GDM1 (cell line): ENCODE measurements around the gene LIME1.
"Not testable (repeated sequence)": the region's sequence is repeated elsewhere in the genome, so short reads cannot be mapped to it uniquely, and the experiment has no call there.

Experiments used
- DNase-seq: peaks from one replicate; lab custom pipeline; 2025; lab: John Stamatoyannopoulos, UW

LIME1 gene

DNA sequence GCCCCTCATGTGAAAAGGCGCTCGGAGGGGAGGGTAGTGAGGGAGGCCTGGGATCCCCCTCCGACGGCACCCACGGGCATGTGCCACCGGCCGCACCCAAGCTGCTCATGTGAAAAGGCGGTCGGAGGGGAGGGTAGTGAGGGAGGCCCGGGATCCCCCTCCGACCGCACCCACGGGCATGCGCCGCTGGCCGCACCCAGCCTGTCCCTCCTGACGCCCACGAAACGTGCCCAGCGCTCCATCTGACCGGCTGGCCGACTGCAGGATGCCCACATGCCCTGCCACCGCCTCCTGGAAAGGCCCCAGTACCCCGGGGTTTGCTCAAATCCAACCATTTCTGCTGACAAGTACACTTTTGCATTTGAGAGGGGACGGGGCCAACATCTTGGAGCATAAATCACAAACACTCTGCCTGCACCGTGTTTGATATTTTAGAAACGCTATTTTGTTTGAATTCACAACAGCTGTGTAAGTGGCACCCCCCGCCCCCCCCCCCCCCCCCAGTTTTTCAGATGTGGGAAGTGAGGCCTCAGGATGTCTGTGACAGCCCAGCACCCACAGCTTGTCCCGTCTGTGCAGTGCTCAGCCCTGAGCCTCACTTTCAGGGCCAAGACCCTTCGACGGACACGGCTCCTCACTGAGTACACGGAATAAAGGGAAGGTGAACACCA lies 37.2 kb downstream of the LIME1 start:
- DNase-seq, result no peak

DNA sequence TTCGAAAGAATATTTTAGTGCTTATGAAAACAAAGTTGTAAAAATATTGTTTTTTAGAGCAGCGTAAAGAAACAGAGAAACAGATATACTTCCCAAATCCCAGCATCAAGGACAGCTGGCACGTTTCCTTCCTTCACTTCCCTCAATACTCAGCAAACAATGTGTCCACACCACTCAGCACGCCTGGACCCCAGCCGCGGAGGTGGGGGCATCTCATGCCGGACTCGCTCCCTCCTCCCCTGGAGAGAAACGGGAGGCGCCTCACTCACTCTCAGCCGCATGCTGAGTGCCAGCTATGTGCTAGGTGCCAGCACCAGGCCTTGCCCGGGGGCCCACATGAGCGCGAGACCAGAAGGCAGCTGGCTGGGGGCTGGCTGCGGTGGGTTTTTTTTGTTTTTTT lies 37.8 kb downstream of the LIME1 start:
- no peak for DNase-seq

DNA sequence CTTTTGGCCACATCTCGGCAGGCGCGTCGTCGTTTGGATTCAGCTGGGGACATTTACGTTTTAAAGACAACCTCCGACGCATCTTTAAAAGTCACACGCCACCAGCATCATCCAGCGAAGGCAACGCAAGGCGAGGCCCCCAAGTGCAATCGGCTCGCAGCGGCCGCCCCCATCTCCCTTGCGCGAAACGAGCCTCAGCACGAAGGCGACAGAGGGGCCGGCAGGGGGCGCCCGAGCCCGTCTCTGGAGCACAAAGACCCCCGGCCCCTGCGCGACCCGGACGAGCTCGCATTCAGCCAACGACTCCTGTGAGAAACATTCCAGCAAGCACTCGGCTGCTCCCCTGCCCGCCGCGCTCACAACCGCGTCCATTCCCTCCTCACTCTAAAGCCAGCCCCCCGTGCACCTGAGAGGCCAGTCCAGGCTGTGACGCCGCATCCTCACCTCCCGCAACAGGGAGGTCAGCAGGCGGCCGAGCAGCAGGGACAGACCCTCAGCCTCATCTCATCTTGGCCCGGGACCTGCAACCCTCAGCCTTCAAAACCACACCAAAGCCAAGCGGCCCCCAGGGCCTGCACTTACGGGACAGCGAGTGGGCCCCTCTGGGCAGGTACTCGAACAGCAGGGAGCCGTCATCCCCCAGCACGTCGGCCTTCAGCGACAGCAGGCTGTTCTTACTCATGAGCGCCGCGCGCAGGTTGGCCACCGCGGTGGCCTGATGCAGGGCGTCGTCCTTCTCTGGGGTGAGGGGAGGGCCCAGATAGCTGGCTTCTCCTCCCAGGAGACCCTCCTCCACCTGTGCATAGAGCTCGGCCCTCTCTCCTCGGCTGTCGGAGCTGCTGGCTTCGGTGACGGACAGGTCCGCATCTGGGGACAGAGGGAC lies 38.9 kb downstream of the LIME1 start:
- DNase-seq, result no peak

DNA sequence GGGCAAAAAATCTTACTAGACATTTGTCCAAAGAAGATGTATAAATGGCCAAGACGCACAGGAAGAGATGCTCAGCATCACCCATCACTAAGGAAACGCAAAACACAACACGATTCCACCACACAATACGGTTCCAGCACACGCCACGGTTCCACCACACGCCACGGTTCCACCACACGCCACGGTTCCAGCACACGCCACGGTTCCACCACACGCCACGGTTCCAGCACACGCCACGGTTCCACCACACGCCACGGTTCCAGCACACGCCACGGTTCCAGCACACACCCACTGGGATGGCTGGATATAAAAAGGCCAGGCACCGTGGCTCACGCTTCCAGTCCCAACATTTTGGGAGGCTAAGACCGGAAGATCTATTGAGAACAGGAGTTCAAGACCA lies 40.4 kb downstream of the LIME1 start:
- not testable (repeated sequence) for DNase-seq

DNA sequence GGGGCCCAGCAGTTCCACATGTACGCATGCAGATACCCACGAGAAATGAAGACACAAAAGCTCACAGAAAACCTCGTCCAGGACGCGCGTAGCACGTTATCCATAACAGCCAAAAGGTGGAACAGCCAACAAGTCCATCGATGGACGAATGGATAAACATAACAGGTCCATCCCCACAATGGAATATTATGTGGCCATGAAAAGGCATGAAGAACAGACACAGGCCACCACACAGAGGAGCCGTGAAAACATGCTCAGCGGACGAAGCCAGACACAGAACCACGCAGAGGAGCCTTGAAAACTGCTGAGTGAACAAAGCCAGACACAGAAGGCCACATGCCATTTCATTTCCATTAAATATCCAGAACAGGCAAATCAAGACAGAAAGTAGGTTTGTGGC lies 41.1 kb downstream of the LIME1 start:
- DNase-seq, result no peak

DNA sequence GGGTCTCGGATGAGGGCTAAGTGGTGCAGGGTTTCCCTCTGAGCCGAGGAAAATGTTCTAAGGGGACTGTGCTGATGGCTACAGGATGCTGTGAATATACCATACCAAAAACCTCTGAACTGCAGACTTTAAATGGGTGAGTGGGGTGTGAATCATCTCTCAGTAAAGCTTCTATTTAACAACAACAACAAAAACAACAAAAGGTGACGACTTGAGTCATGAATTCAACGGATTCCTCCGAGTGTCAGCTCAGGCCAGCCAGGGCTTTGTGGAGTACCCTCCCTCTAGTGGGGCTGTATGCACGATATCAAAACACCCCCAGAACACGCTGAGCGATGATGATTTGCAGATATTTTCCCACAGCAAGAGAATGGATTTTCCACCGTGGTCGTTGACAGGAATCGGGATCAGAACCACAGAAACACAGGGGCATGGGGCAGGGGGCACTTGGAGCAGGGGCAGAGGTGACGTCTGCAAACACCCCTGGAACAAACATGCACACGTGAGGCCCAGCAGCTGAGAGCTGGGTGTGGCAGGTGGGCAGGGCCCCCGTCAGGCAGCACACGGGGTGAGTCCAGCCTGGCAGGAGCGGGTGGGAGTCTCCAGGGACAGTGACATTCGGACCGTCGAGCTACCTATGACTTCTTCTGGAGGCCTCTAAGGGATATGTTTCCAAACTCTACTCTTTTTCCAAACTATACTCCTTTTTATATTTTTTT lies 41.7 kb downstream of the LIME1 start:
- DNase-seq, result no peak

DNA sequence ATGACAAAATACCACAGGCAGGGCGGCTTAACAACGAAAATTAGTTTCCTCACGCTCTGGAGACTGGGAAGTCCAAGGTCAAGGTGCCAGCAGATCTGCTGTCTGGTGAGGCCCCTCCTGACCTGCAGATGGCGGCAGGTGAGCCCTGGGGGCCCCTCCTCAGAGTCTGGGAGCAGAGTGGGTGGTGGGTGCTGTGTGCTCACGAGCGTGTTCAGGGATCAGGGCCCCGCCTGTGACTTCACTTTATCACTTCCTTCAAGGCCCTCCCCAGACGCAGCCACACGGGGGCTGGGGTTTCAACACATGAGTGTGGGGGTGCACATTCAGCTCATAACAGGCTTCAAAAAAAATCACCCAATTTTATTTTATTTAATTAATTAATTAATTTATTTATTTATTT lies 42.4 kb downstream of the LIME1 start:
- no peak for DNase-seq

DNA sequence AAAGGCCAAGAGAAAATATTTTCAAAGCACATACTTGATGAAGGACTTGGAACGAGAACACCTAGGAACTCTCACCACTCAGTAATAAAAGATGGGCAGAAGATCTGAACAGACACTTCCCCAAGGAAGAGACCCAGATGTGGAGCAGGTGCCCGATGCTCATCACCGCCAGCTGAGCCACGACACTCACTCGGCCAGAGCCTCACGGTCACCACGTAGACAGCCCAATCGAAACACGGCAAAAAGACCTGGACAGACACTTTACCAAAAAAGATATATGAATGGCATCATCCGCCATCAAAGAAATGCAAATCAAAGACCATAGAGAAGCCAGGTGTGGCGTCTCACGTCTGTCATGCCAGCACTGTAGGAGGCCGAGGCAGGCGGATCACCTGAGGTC lies 44.7 kb downstream of the LIME1 start:
- no peak for DNase-seq

DNA sequence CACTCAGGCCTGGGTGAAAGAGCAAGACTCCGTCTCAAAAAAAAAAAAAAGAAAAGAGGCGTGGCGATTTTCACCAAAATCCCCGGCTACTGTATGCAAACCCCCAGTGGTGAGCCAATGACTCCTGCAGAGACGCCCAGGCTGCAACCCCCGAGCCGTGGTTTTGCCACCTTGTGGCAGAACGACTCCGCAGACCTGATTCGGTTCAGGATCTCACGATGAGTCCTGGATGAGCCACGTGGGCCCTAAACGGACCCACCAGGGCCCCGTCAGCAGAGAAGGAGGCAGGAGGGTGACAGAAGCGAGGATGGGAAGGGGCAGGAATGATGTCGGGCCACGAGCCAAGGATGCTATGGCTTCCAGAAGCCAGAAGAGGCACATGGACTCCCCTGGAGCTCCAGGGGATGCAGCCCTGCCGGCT lies 45.6 kb downstream of the LIME1 start:
- no peak for DNase-seq

DNA sequence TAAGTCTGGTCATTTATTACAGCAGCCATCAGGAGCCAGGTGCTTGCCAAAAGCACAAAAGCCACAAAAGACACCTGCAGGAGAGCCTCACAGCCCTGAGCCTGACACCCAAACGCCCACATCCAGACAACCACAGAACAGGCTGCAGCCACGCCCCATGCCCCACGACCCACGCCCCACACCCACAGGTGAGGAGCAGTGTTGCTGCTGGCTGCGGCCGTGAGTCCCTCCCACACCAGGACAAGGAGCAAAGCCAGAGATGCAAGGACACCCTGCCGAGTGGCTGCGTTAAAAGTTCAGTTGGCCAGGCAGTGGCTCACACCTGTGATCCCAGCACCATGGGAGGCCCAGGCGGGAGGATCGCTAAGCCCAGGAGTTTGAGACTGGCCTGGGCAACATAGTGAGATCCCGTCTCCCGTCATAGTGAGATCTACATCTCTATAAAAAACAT lies 46.1 kb downstream of the LIME1 start:
- DNase-seq, result no peak

DNA sequence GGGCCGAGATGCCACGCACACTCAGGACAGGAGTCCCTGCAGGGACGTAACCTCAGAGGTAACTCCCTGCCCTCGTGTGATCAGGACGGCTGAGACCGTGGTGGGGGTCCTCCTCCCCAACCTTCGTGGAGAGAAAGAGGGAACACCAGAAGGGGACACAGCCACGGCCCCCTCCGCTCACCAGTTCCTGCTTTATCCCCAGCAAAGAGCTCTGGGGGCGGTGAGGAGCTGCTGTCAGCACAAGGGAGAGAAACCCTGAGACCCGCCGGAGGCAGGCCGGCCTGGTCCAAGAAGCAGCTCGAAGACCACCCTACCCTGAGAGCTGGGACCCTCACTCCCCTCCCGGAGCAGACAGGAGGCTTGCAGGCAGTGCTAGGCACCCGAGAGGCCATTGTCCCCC lies 47.5 kb downstream of the LIME1 start:
- no peak for DNase-seq

DNA sequence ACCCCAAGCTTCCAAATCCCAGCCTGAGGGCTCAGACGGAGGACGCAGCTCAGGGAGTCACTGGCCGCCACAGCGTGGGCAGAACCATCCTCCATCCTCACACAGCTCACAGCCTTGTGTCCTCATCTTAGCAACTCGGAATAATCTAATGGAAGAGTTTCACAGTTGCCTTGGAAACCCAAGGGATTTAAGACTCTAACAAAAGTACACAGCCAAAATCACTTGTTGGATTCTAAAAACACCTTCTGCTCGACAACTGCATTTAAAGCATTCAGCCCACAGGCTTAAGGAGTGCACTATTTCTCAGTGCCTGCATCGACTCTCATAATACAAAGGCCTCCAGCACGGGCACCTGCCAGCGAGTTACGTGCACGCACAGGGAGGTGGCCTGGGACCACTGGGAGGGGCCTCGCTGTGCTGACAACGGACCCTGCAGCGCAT lies 49.2 kb downstream of the LIME1 start:
- no peak for DNase-seq

DNA sequence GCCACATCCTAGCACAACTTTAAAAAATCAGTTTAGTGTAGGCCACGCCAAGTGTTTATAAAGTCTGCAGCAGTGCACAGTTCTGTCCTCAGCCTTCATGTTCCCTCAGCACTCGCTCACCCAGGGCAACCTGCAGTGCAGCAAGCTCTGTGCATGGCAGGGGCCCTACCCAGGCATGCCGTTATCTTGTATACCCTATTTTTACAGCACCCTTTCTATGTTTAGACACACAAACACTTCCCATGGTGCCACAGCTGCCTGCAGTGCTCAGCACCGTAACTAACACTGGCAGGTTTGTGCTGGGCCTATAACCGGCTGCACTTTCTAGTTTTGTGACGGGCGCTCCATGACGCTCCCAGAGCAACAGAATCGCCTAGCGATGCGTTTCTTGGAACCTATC lies 50.8 kb downstream of the LIME1 start:
- DNase-seq, result no peak

DNA sequence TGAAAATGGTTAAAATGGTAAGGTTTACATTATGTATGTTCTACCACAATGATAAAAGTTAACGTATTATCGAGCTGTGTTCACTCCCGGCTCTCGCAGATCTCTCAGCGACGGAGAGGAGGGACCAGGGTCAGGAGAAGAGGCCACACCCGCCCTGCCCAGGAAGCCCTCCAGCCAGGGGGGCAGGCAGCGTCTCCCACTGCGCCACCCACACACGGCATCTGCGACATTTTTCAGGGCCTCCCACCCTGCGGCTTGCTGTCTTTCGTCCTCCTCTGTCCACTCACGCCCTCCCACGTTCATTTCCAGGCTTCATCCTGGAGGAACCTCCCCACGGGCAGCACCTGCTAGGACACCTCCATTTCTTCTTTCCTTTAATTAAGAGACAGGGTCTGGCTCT lies 51.3 kb downstream of the LIME1 start:
- no peak for DNase-seq
